ENCODE measurements around the gene MPHOSPH10.
"Not testable (repeated sequence)": the region's sequence is repeated elsewhere in the genome, so short reads cannot be mapped to it uniquely, and the experiment has no call there.

Gene MPHOSPH10, protein sequence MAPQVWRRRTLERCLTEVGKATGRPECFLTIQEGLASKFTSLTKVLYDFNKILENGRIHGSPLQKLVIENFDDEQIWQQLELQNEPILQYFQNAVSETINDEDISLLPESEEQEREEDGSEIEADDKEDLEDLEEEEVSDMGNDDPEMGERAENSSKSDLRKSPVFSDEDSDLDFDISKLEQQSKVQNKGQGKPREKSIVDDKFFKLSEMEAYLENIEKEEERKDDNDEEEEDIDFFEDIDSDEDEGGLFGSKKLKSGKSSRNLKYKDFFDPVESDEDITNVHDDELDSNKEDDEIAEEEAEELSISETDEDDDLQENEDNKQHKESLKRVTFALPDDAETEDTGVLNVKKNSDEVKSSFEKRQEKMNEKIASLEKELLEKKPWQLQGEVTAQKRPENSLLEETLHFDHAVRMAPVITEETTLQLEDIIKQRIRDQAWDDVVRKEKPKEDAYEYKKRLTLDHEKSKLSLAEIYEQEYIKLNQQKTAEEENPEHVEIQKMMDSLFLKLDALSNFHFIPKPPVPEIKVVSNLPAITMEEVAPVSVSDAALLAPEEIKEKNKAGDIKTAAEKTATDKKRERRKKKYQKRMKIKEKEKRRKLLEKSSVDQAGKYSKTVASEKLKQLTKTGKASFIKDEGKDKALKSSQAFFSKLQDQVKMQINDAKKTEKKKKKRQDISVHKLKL

DNA sequence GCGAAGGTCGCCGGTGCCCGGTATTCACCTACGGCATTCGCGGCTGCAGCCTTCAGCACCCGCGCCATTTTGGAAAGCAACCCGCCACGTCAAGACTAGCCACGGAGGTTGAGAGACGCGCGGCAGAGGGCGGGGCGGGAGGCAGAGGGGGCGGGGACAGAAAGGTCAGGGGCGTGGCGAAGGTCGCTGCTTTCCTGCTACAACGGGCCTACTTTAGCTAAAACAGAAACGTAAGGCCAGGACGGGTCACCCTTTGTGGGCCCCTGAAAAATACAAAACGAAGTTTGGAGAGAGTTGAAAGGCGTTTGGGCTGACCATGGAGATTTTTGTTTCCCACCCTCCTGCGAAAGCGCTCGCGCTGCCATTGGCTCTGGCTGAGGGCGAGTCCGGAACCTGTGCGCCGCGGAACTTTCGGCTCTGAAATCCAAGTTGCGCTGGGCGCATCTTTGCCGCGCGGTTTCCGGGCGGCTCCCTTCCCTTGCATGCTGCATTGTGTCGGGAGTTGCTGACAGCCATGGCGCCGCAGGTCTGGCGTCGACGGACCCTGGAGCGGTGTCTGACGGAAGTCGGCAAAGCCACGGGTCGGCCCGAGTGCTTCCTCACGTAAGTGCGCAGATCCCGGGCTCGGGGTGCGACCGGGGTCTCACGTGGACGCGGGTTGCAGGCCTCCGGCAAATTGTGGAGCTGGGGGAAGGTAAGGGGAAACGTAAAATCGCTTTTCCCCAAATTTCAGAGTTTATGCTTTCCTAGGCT is at the start of gene MPHOSPH10, which contains the start of gene MCEE:
MPHOSPH10 (plus strand) TSS at position 483 of the 753 bp plus-strand sequence; CDS start at position 515, 32 bp downstream.
MCEE (minus strand) TSS at position 78 of the 753 bp plus-strand sequence; CDS start at position 68, 10 bp downstream.
- peak; percentile 74 for DNase-seq (ENCODE audit: low read depth)

- no peak for DNase-seq (ENCODE audit: low read depth)
Measured at GRCh38 chr2:71082402-71083252, 47.8 kb upstream of the MPHOSPH10 start.

GRCh38 chr2:71083297-71083696 is 47.1 kb upstream of the MPHOSPH10 start:
- not testable (repeated sequence) for DNase-seq (ENCODE audit: low read depth)

GRCh38 chr2:71083752-71084312 is 46.6 kb upstream of the MPHOSPH10 start:
- not testable (repeated sequence) for DNase-seq (ENCODE audit: low read depth)

- not testable (repeated sequence) for DNase-seq (ENCODE audit: low read depth)
Measured at GRCh38 chr2:71085325-71086003, 45.0 kb upstream of the MPHOSPH10 start.

DNA sequence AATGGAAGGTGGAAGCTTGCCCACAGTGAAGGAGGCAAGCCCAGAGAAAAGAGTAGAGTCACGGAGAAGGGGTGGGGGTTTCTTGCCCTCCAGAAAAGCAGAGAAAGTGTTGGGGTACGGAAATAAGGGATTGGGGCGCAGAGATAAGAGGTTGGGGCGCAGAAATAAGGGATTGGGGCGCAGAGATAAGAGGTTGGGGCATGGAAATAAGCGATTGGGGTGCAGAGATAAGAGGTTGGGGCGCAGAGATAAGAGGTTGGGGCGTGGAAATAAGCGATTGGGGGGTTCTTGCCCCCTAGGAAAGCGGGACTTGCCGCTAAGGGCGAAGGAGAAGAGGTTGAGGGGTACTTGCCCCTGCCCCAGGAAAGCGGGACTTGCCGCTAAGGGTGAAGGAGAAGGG is 41.0 kb upstream of the MPHOSPH10 start:
- not testable (repeated sequence) for DNase-seq (ENCODE audit: low read depth)

DNA sequence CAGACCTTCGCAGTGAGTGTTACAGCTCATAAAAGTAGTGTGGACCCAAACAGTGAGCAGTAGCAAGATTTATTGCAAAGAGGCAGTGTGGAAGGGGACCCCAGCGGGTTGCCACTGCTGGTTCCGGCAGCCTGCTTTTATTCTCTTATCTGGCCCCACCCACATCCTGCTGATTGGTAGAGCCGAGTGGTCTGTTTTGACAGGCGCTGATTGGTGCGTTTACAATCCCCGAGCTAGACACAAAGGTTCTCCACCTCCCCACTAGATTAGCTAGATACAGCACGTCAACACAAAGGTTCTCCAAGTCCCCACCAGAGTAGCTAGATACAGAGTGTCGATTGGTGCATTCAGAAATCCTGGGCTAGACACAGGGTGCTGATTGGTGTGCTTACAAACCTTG is 38.6 kb upstream of the MPHOSPH10 start:
- not testable (repeated sequence) for DNase-seq (ENCODE audit: low read depth)

DNA sequence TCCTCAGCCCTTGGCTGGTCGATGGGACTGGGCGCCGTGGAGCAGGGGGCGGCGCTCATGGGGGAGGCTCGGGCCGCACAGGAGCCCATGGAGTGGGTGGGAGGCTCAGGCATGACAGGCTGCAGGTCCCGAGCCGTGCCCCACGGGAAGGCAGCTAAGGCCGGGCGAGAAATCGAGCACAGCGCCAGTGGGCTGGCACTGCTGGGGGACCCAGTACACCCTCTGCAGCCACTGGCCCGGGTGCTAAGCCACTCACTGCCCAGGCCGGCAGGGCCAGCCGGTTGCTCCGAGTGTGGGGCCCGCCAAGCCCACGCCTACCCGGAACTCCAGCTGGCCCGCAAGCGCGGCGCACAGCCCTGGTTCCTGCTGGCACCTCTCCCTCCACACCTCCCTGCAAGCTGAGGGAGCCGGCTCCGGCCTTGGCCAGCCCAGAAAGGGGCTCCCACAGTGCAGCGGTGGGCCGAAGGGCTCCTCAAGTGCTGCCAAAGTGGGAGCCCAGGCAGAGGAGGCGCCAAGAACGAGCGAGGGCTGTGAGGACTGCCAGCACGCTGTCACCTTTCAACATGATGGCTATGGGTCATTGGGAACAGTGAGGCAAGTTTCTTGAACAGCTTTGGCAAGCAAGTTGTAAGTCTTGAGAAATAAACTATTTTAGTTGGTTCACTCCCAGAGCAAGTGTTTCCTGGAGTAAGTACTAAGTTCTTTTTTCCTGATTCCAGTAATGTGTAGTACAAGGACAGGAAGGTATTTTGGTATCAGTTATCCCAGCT is 37.8 kb upstream of the MPHOSPH10 start:
- DNase-seq (ENCODE audit: low read depth) = not testable (repeated sequence)

DNA sequence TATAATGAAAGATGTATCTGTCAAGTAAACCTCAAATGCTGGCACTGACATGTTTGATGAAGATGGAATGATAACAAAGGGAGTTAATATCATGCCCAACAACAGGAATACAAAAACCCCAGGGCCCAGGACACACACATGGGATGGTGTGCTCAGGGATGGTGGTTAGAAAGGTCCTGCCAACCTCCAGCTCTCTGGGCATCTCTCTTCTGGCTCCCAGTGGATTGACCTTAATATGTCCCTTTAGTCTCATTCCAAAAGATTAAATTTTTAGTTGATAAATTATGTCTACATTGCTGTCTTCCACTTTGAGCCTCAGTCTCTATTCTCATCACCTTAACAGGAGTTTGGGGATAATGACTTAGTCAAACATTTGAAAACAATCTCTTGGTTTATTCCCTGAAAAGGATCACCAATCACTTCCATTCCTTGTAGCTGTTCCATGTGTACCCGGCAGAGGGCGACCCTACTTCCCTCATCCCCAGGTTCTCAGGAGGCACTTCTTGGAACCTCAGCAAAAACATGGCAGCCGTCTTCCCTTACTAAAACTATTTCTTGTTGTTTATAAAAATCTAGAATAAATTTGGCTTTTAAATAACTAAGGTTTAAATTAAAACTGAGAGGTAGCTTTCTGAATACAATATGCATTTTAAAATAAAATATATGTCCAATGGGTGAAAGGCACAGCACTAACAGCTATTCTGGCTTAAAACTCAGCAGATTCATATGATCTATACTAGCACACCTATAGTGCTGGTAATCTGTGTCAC is 30.1 kb upstream of the MPHOSPH10 start:
- DNase-seq (ENCODE audit: low read depth) = peak; percentile 23

- peak; percentile 44 for DNase-seq (ENCODE audit: low read depth)
Measured at GRCh38 chr2:71101656-71102055, 28.8 kb upstream of the MPHOSPH10 start.

GRCh38 chr2:71102981-71103681 is 27.3 kb upstream of the MPHOSPH10 start:
- no peak for DNase-seq (ENCODE audit: low read depth)

GRCh38 chr2:71103809-71104208 is 26.6 kb upstream of the MPHOSPH10 start:
- DNase-seq (ENCODE audit: low read depth) = no peak

DNA sequence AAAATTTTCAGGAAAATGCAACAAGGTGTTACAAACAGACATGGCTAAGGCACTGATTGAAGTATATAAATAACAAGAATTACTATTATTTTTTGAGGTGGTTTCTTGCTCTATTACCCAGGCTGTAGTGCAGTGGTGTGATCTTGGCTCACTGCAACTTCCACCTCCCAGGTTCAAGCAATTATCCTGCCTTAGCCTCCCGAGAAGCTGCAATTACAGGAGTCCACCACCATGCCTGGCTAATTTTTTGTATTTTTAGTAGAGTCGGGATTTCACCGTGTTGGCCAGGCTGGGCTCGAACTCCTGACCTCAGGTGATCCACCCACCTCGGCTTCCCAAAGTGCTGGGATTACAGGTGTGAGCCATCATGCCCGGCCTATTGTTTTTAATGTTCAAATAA is 24.0 kb upstream of the MPHOSPH10 start:
- not testable (repeated sequence) for DNase-seq (ENCODE audit: low read depth)

GRCh38 chr2:71108091-71108490 is 22.3 kb upstream of the MPHOSPH10 start:
- no peak for DNase-seq (ENCODE audit: low read depth)

GRCh38 chr2:71113843-71114242 is 16.6 kb upstream of the MPHOSPH10 start:
- DNase-seq (ENCODE audit: low read depth) = no peak

GRCh38 chr2:71117063-71117462 is 13.4 kb upstream of the MPHOSPH10 start:
- no peak for DNase-seq (ENCODE audit: low read depth)

DNA sequence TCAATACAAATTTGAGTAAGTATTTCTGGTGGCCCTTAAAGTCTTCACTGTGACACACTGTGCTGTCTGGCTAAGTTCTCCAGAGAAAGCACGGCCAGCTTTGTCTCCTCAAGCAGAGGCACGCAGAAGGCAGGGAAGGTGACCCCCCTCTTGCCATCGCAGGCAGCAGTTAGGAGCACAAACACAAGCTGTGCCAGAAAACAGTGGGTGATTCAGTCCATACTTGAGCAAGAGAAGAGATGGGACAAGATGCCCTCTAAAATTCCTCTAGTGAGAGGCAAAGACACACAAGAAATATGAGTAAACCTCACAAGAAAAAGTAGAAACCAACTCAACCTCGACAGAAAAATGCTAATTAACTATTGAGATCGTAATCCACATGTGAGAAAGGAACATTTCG is 10.2 kb upstream of the MPHOSPH10 start:
- DNase-seq (ENCODE audit: low read depth) = no peak

- DNase-seq (ENCODE audit: low read depth) = no peak
Measured at GRCh38 chr2:71121479-71121878, 9.0 kb upstream of the MPHOSPH10 start.

Data from GM04504 (cell line).